Melanocyte of skin (primary cell): ENCODE data around the gene OR4C5. TPM values are rescaled to one million over a fixed set of nuclear protein-coding genes. Genes with fewer than 3 reads are reported as not detected.

Experiments
- total RNA-seq, 2 donors: library from RNA; depleted of rRNA; stranded (reverse); fragments of >200 nt; gene quantifications; 2 replicates each; pipeline ENCODE4 v1.2.3, GENCODE V29; 2012

OR4C5 gene
- total RNA-seq: not detected

DNA sequence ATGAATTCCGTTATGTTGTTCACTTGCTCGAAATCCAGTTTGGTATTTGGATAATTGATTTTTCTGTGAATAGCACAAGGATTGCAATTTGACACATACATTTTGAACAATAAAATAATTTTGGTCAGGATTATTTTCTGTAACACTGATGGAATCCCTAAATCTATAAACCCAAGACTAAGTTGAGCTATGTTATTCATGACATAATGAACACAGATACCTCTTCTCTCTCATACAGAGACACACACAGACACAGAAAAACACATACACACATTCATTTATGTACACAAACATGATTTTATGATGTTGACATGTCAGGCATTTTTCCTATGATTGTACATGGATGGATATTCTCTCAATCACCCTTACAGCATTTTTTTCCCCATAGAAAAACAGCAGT, at the start of gene OR4C5:
Gene OR4C5, minus strand, starts transcription at position 101 of the 400 bp plus-strand sequence. Its CDS starts 0 bp downstream, at position 101.

GRCh38 chr11:48324620-48325019, 41.6 kb downstream of the OR4C5 start, which contains the start of gene OR4C3:
Gene OR4C3 (plus strand): TSS chr11:48324920. CDS start chr11:48325022, 102 bp downstream.

Other genes starting within 250 kb of the OR4C5 start
- gene OR4B1, start 149.7 kb downstream of the OR4C5 start, total RNA-seq: not detected
- gene OR4X2, start 121.4 kb downstream of the OR4C5 start, total RNA-seq: not detected
- not detected for gene OR4X1, start 102.6 kb downstream of the OR4C5 start, total RNA-seq
- not detected for gene OR4S1, start 60.2 kb downstream of the OR4C5 start, total RNA-seq
- gene OR4C3, start 41.5 kb downstream of the OR4C5 start, total RNA-seq: not detected
- not detected for gene OR4A47, start 122.3 kb upstream of the OR4C5 start, total RNA-seq